GM23338 (cell line): ENCODE results near the gene PAX5. TPM values are rescaled to one million over a fixed set of nuclear protein-coding genes. Genes with fewer than 3 reads are reported as not detected.

Experiments used
- ATAC-seq: fragments of 200-7000 bp; cut with Tn5 transposase; 3 replicates; pipeline ENCODE4 v1.9.1; 2020
- DNase-seq: peaks from one replicate; pipeline ENCODE4 v3.0.0-alpha.2; 2015; ENCODE audit warnings: low spot score
- H2AFZ ChIP-seq: fragments of 200-600 bp; sonication (generic); 2 replicates; pipeline ENCODE4 v1.8.0; 2016; ENCODE audit warnings: antibody characterized with exemption, mild to moderate bottlenecking, moderate library complexity
- H3F3A ChIP-seq: fragments of 200-600 bp; sonication (generic); replicated peaks from 2 replicates; pipeline ENCODE4 v1.8.0; 2017; ENCODE audit warnings: antibody characterized with exemption, mixed run types, low read depth
- H3K27ac ChIP-seq: fragments of 200-600 bp; sonication (generic); 2 replicates; pipeline ENCODE4 v1.6.1; 2016; ENCODE audit warnings: low read depth
- H3K27me3 ChIP-seq: fragments of 200-600 bp; sonication (generic); 2 replicates; pipeline ENCODE4 v1.8.0; 2016; ENCODE audit warnings: mild to moderate bottlenecking, mixed run types, moderate library complexity; ENCODE audit not compliant: insufficient read depth
- H3K36me3 ChIP-seq: fragments of 200-600 bp; sonication (generic); 2 replicates; pipeline ENCODE4 v1.8.0; 2016; ENCODE audit warnings: mild to moderate bottlenecking; ENCODE audit not compliant: insufficient read depth
- H3K4me1 ChIP-seq: fragments of 200-600 bp; sonication (generic); 2 replicates; pipeline ENCODE4 v1.8.0; 2016; ENCODE audit warnings: mild to moderate bottlenecking, moderate library complexity; ENCODE audit not compliant: insufficient read depth
- H3K4me2 ChIP-seq: fragments of 200-600 bp; sonication (generic); 2 replicates; pipeline ENCODE4 v1.7.1; 2017; ENCODE audit warnings: mixed run types
- H3K4me3 ChIP-seq: fragments of 200-600 bp; sonication (generic); 2 replicates; pipeline ENCODE4 v1.6.1; 2016; ENCODE audit warnings: mixed run types
- H3K79me2 ChIP-seq: fragments of 200-600 bp; sonication (generic); replicated peaks from 2 replicates; pipeline ENCODE4 v1.8.0; 2017; ENCODE audit warnings: mild to moderate bottlenecking; ENCODE audit not compliant: insufficient read depth
- H3K9me2 ChIP-seq: fragments of 200-600 bp; sonication (generic); 2 replicates; pipeline ENCODE4 v1.8.0; 2017; ENCODE audit not compliant: insufficient read depth
- H4K20me1 ChIP-seq: fragments of 200-600 bp; sonication (generic); replicated peaks from 2 replicates; pipeline ENCODE4 v1.8.0; 2017; ENCODE audit warnings: mild to moderate bottlenecking; ENCODE audit not compliant: insufficient read depth
- H3K27ac Mint-ChIP-seq: 2 replicates; pipeline ENCODE4 v1.8.0; 2020; ENCODE audit warnings: inconsistent platforms, mild to moderate bottlenecking, moderate library complexity, mixed read lengths
- H3K27me3 Mint-ChIP-seq: 3 replicates; pipeline ENCODE4 v1.8.0; 2022; ENCODE audit warnings: low read depth, mild to moderate bottlenecking, moderate library complexity, mixed read lengths, inconsistent platforms; ENCODE audit not compliant: insufficient read depth, poor library complexity
- H3K36me3 Mint-ChIP-seq: 3 replicates; pipeline ENCODE4 v1.8.0; 2021; ENCODE audit warnings: low read depth, mild to moderate bottlenecking, inconsistent platforms, moderate library complexity, mixed read lengths
- H3K4me1 Mint-ChIP-seq: 3 replicates; pipeline ENCODE4 v1.8.0; 2020; ENCODE audit warnings: mild to moderate bottlenecking, inconsistent platforms, mixed read lengths
- H3K4me3 Mint-ChIP-seq: 3 replicates; pipeline ENCODE4 v1.8.0; 2021; ENCODE audit warnings: moderate library complexity, mild to moderate bottlenecking, inconsistent platforms, mixed read lengths
- H3K9me3 Mint-ChIP-seq: 3 replicates; pipeline ENCODE4 v1.8.0; 2020; ENCODE audit warnings: moderate library complexity, mild to moderate bottlenecking, inconsistent platforms, mixed read lengths
- EZH2 ChIP-seq: fragments of 200-600 bp; sonication (generic); IDR thresholded peaks from one replicate; pipeline ENCODE4 v1.8.0; 2017; ENCODE audit warnings: antibody characterized with exemption, mild to moderate bottlenecking, low read depth; ENCODE audit not compliant: unreplicated experiment
- JUNB ChIP-seq: IDR thresholded peaks from one replicate; pipeline ENCODE4 v1.6.1; 2016; ENCODE audit warnings: antibody characterized with exemption; ENCODE audit not compliant: unreplicated experiment
- POLR2AphosphoS5 ChIP-seq: IDR thresholded peaks from 2 replicates; pipeline ENCODE4 v1.6.1; 2016; ENCODE audit warnings: antibody characterized with exemption, low read depth
- STAT1 ChIP-seq: IDR thresholded peaks from one replicate; pipeline ENCODE4 v1.6.1; 2016; ENCODE audit warnings: antibody characterized with exemption; ENCODE audit not compliant: unreplicated experiment
- ZNF331 ChIP-seq: fragments of 250-450 bp; sonication (Bioruptor Pico); IDR thresholded peaks from 2 replicates; pipeline ENCODE4 v1.5.0; 2020; ENCODE audit warnings: low read depth, mild to moderate bottlenecking, moderate library complexity
- polyA plus RNA-seq: library from polyadenylated mRNA; unstranded; fragments of >200 nt; fragmentation: Nextera tagmentation; extraction: Ambion mirVana; gene quantifications from 2 replicates; pipeline ENCODE4 v1.2.1, GENCODE V29; 2016
- total RNA-seq: library from RNA; depleted of rRNA; stranded (reverse); fragments of >200 nt; shearing (Covaris generic); gene quantifications from 2 replicates; pipeline ENCODE4 v1.2.3, GENCODE V29; 2014
- TF ChIP-seq, protein P1 (sequence below): IDR thresholded peaks from one replicate; pipeline ENCODE4 v1.6.1; 2018; ENCODE audit warnings: antibody characterized with exemption; ENCODE audit not compliant: unreplicated experiment

The PAX5 gene
- total and polyA plus RNA-seq, 2 experiments from 2014 or later = 0.17 to 0.60 TPM

- no peak for ATAC-seq
- H2AFZ ChIP-seq = no peak overlapping the region
- no peaks in the 10 kb centered on the region for H3K9me2 ChIP-seq
- H3K27ac ChIP-seq = no peak overlapping the region
- H3K4me3 ChIP-seq = no peak overlapping the region
- no peaks in the 10 kb centered on the region for H3F3A ChIP-seq
- Mint-ChIP-seq H3K27me3 (no peaks in the 10 kb centered on the region), H3K4me1 (peaks cover 24% of the 10 kb centered on the region), H3K9me3 (no peaks in the 10 kb centered on the region; the same call in 2 of the 3 replicates), H3K4me3 (no peak overlapping the region), H3K36me3 (no peaks in the 10 kb centered on the region; the same call in 2 of the 3 replicates), H3K27ac (no peak overlapping the region)
- no peak overlapping the region for H3K4me2 ChIP-seq
- H3K79me2 ChIP-seq = no peaks in the 10 kb centered on the region
- no peak for TF ChIP-seq STAT1
- no peaks in the 10 kb centered on the region for H4K20me1 ChIP-seq
- peaks cover 8% of the 10 kb centered on the region for H3K4me1 ChIP-seq
- no peaks in the 10 kb centered on the region for H3K36me3 ChIP-seq
- H3K27me3 ChIP-seq = no peaks in the 10 kb centered on the region
- DNase-seq = no peak
Measured at GRCh38 chr9:36902861-36903524, 131.1 kb downstream of the PAX5 start.

DNA sequence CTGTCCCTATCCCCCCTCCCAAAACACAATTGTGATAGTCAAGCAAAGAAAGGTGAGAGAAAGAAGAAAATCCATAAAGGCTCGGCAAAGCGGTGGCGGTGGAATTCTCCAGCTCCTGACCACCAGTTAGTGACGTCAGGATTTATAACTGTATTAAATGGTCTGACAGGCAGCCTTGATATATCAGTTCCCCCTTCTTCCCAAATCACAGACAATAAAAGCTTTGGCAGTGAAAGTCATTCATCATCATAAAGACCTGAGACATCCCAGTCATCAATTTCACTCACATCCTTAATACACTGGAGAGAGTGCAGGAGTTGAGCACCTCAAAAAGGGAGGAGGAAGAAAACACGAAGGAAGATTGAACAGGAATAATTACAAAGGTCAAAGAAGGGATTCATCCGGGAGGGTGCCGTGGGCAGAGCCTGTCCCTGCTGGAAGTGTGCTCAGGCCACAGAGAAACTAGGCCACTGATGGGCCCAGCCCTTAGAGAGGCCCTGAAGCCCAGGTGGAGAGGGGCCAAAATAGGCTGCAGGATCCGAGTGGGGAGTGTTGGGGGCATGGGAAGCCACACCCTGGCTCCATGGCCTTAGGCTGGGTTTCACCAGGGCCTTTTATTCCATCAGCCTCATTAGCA is 131.9 kb downstream of the PAX5 start:
- Histone ChIP-seq H3K4me3 (no peak overlapping the region), H3K27me3 (no peaks in the 10 kb centered on the region), H3K36me3 (no peaks in the 10 kb centered on the region), H3K4me1 (peaks cover 5% of the 10 kb centered on the region), H3K27ac (no peak overlapping the region), H3K9me2 (no peaks in the 10 kb centered on the region), H3K4me2 (no peak overlapping the region), H4K20me1 (no peaks in the 10 kb centered on the region), H3K79me2 (no peaks in the 10 kb centered on the region), H3F3A (no peaks in the 10 kb centered on the region), H2AFZ (no peak overlapping the region)
- H3K4me1 Mint-ChIP-seq = peaks cover 22% of the 10 kb centered on the region
- DNase-seq = no peak
- no peak overlapping the region for H3K27ac Mint-ChIP-seq
- ATAC-seq = no peak
- no peaks in the 10 kb centered on the region; the same call in 2 of the 3 replicates for H3K9me3 Mint-ChIP-seq
- H3K4me3 Mint-ChIP-seq = no peak overlapping the region
- no peaks in the 10 kb centered on the region for H3K27me3 Mint-ChIP-seq
- no peaks in the 10 kb centered on the region; the same call in 2 of the 3 replicates for H3K36me3 Mint-ChIP-seq
- TF ChIP-seq ZNF331 (no peak), POLR2AphosphoS5 (no peak), JUNB (no peak), STAT1 (no peak), EZH2 (no peak)
- TF ChIP-seq, protein P1, sequence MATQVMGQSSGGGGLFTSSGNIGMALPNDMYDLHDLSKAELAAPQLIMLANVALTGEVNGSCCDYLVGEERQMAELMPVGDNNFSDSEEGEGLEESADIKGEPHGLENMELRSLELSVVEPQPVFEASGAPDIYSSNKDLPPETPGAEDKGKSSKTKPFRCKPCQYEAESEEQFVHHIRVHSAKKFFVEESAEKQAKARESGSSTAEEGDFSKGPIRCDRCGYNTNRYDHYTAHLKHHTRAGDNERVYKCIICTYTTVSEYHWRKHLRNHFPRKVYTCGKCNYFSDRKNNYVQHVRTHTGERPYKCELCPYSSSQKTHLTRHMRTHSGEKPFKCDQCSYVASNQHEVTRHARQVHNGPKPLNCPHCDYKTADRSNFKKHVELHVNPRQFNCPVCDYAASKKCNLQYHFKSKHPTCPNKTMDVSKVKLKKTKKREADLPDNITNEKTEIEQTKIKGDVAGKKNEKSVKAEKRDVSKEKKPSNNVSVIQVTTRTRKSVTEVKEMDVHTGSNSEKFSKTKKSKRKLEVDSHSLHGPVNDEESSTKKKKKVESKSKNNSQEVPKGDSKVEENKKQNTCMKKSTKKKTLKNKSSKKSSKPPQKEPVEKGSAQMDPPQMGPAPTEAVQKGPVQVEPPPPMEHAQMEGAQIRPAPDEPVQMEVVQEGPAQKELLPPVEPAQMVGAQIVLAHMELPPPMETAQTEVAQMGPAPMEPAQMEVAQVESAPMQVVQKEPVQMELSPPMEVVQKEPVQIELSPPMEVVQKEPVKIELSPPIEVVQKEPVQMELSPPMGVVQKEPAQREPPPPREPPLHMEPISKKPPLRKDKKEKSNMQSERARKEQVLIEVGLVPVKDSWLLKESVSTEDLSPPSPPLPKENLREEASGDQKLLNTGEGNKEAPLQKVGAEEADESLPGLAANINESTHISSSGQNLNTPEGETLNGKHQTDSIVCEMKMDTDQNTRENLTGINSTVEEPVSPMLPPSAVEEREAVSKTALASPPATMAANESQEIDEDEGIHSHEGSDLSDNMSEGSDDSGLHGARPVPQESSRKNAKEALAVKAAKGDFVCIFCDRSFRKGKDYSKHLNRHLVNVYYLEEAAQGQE = no peak
